ENCODE data around the gene CAV1. TPM values are rescaled to one million over a fixed set of nuclear protein-coding genes. Genes with fewer than 3 reads are reported as not detected.

The CAV1 gene
- total and polyA plus RNA-seq, 2 experiments from 2014 or later: 16.0 to 21.1 TPM

- Histone ChIP-seq H3K4me2 (no peak overlapping the region), H3K27ac (ENCODE audit: low read depth) (no peak overlapping the region), H2AFZ (no peak overlapping the region), H3K4me3 (no peak overlapping the region), H3K4me1 (ENCODE audit: insufficient read depth) (no peaks in the 10 kb centered on the region), H3K36me3 (ENCODE audit: insufficient read depth) (no peaks in the 10 kb centered on the region), H4K20me1 (replicated peaks; ENCODE audit: insufficient read depth) (no peaks in the 10 kb centered on the region), H3F3A (replicated peaks; ENCODE audit: low read depth) (no peaks in the 10 kb centered on the region), H3K27me3 (ENCODE audit: insufficient read depth) (no peaks in the 10 kb centered on the region), H3K9me2 (ENCODE audit: insufficient read depth) (no peaks in the 10 kb centered on the region), H3K79me2 (replicated peaks; ENCODE audit: insufficient read depth) (no peaks in the 10 kb centered on the region)
- Mint-ChIP-seq H3K4me1 (no peaks in the 10 kb centered on the region), H3K36me3 (ENCODE audit: low read depth) (no peaks in the 10 kb centered on the region), H3K9me3 (no peaks in the 10 kb centered on the region; the same call in 2 of the 3 replicates), H3K27me3 (ENCODE audit: insufficient read depth, low read depth, poor library complexity) (no peaks in the 10 kb centered on the region), H3K27ac (no peak overlapping the region), H3K4me3 (no peak overlapping the region)
- DNase-seq (ENCODE audit: low spot score) (no peak), ATAC-seq (no peak)
- TF ChIP-seq ZNF462 (CRISPR knock-in tag; IDR thresholded peaks at IDR 0.05) (no peak), JUNB (IDR thresholded peaks at IDR 0.05; ENCODE audit: unreplicated experiment) (no peak), REST (IDR thresholded peaks at IDR 0.05; ENCODE audit: unreplicated experiment) (no peak), EZH2 (IDR thresholded peaks at IDR 0.05; ENCODE audit: low read depth, unreplicated experiment) (no peak), STAT1 (IDR thresholded peaks at IDR 0.05; ENCODE audit: unreplicated experiment) (no peak), CTCF (conservative IDR thresholded peaks at IDR 0.05; ENCODE audit: low read depth in 2 of 2) (no peak), NANOG (IDR thresholded peaks at IDR 0.05; ENCODE audit: borderline replicate concordance) (no peak), CREB1 (CRISPR knock-in tag; IDR thresholded peaks at IDR 0.05; ENCODE audit: low read depth) (no peak), ZNF114 (CRISPR knock-in tag; IDR thresholded peaks at IDR 0.05) (no peak), ETS1 (IDR thresholded peaks at IDR 0.05) (no peak), POLR2AphosphoS5 (IDR thresholded peaks at IDR 0.05; ENCODE audit: low read depth) (no peak), ZNF331 (CRISPR knock-in tag; IDR thresholded peaks at IDR 0.05; ENCODE audit: low read depth) (no peak), EZH2phosphoT487 (IDR thresholded peaks at IDR 0.05; ENCODE audit: unreplicated experiment) (no peak)
Observed at GRCh38 chr7:116539879-116540278, 15.0 kb downstream of the CAV1 start.
